HL-60 (cell line): ENCODE data around the gene STX19.

ENCODE experiments used
- DNase-seq, 2 experiments: peaks; one replicate each; pipeline ENCODE4 v3.0.0-alpha.2; 2010 to 2020; ENCODE audit warnings: low read depth in 1 of 2, low spot score in 1 of 2
- H3K27ac ChIP-seq: fragments of 250-450 bp; sonication (Bioruptor Pico); replicated peaks from 2 replicates; pipeline ENCODE4 v1.5.1; 2020; ENCODE audit warnings: mild to moderate bottlenecking, moderate library complexity
- H3K27me3 ChIP-seq: fragments of 250-450 bp; sonication (Bioruptor Pico); 2 replicates; pipeline ENCODE4 v1.5.1; 2021; ENCODE audit warnings: mild to moderate bottlenecking, moderate library complexity; ENCODE audit not compliant: insufficient read depth, poor library complexity, severe bottlenecking
- H3K4me3 ChIP-seq: replicated peaks from 2 replicates; pipeline ENCODE4 v1.5.1; 2011; ENCODE audit warnings: mild to moderate bottlenecking, control low read depth, low read length; ENCODE audit not compliant: insufficient read depth
- GABPA ChIP-seq: IDR thresholded peaks from 2 replicates; pipeline ENCODE4 v1.6.1; 2012; ENCODE audit warnings: low read depth
- POLR2AphosphoS5 ChIP-seq: IDR thresholded peaks from 2 replicates; pipeline ENCODE4 v1.6.1; 2012; ENCODE audit warnings: low read depth
- SPI1 ChIP-seq: IDR thresholded peaks from 2 replicates; pipeline ENCODE4 v1.6.1; 2012; ENCODE audit warnings: low read depth, mild to moderate bottlenecking, borderline replicate concordance
- TF ChIP-seq, protein P1 (sequence below): IDR thresholded peaks from one replicate; pipeline ENCODE4 v1.5.1; 2011; ENCODE audit warnings: low read length, control low read depth, inconsistent platforms; ENCODE audit not compliant: insufficient read depth
- TF ChIP-seq, protein P2 (sequence below): IDR thresholded peaks from 2 replicates; pipeline ENCODE4 v1.6.1; 2012; ENCODE audit warnings: low read depth; ENCODE audit not compliant: insufficient replicate concordance

The STX19 gene

DNA sequence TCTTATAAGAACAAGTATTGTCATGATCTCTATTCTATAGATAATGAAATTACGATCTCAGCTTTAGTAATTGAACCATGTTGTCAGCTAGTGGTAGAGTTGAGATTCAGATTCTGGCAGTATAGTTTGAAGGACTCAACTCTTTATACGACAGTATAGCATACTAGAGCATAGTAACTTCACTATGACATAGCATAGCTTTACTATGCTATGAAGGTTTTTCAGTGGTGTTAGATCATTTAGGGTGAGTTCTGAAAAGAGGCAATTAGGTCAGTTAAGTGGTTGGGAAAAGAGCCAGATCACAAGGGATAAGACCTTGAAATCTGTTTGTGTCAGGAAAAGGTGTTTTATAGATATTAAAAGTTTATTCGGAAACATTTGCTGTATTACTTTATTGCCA lies 8.1 kb downstream of the STX19 start:
- TF ChIP-seq GABPA, result no peak
- no peak for TF ChIP-seq POLR2AphosphoS5
- TF ChIP-seq, protein P1, sequence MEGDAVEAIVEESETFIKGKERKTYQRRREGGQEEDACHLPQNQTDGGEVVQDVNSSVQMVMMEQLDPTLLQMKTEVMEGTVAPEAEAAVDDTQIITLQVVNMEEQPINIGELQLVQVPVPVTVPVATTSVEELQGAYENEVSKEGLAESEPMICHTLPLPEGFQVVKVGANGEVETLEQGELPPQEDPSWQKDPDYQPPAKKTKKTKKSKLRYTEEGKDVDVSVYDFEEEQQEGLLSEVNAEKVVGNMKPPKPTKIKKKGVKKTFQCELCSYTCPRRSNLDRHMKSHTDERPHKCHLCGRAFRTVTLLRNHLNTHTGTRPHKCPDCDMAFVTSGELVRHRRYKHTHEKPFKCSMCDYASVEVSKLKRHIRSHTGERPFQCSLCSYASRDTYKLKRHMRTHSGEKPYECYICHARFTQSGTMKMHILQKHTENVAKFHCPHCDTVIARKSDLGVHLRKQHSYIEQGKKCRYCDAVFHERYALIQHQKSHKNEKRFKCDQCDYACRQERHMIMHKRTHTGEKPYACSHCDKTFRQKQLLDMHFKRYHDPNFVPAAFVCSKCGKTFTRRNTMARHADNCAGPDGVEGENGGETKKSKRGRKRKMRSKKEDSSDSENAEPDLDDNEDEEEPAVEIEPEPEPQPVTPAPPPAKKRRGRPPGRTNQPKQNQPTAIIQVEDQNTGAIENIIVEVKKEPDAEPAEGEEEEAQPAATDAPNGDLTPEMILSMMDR, result no peak
- TF ChIP-seq, protein P2, sequence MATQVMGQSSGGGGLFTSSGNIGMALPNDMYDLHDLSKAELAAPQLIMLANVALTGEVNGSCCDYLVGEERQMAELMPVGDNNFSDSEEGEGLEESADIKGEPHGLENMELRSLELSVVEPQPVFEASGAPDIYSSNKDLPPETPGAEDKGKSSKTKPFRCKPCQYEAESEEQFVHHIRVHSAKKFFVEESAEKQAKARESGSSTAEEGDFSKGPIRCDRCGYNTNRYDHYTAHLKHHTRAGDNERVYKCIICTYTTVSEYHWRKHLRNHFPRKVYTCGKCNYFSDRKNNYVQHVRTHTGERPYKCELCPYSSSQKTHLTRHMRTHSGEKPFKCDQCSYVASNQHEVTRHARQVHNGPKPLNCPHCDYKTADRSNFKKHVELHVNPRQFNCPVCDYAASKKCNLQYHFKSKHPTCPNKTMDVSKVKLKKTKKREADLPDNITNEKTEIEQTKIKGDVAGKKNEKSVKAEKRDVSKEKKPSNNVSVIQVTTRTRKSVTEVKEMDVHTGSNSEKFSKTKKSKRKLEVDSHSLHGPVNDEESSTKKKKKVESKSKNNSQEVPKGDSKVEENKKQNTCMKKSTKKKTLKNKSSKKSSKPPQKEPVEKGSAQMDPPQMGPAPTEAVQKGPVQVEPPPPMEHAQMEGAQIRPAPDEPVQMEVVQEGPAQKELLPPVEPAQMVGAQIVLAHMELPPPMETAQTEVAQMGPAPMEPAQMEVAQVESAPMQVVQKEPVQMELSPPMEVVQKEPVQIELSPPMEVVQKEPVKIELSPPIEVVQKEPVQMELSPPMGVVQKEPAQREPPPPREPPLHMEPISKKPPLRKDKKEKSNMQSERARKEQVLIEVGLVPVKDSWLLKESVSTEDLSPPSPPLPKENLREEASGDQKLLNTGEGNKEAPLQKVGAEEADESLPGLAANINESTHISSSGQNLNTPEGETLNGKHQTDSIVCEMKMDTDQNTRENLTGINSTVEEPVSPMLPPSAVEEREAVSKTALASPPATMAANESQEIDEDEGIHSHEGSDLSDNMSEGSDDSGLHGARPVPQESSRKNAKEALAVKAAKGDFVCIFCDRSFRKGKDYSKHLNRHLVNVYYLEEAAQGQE, result no peak
- TF ChIP-seq SPI1, result no peak

DNA sequence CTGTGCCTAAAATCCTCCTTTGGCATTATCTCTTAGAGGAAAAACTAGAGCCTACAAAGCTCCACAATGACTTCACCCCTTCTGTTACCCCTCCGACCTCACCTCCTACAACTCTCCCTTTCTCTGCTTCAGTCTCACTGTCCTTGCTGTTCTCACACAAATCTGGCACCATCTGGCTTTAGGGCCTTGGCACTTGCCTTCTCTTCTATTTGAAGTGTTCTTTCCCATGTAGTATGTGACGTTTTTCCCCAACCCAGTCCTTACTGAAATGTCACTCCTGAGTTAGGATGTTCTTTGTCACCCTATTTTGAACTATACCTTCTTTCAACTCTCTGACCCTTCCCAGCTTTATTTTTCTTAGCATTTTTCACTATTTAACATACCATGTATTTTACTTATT lies 8.7 kb downstream of the STX19 start:
- no peak for DNase-seq
- no peaks in the 10 kb centered on the region for H3K27me3 ChIP-seq
- no peak overlapping the region for H3K27ac ChIP-seq
- no peak overlapping the region for H3K4me3 ChIP-seq
- TF ChIP-seq, protein P1, result no peak
- TF ChIP-seq SPI1 (no peak), POLR2AphosphoS5 (no peak), GABPA (no peak)
- TF ChIP-seq, protein P2, result no peak

More for the DNA sequence above, 8.1 kb downstream of the STX19 start:
- Histone ChIP-seq H3K4me3 (no peak overlapping the region), H3K27me3 (no peaks in the 10 kb centered on the region), H3K27ac (no peak overlapping the region)
- no peak for DNase-seq

DNA sequence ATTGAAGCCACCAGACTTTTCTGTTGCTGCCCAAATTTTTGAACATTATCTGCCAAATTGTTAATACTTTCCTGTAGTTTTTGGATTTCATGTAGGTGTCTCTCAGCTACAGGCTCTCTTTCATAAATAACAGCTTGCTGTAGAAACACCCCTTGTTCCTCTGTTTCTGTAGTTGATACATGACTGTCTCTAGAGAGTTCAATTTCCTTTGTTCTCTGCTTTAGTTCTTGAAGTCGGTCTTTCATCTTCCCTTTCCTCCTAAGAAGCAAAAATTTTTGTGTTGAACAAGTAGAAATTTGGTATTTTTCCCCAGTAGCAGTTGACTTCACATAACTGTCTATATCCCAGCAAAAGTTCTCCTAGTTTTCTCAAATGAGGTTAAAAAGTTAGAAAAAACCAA lies 13.4 kb downstream of the STX19 start:
- DNase-seq, result no peak
- TF ChIP-seq, protein P2, result no peak
- TF ChIP-seq, protein P1, result no peak
- TF ChIP-seq SPI1 (no peak), POLR2AphosphoS5 (no peak), GABPA (no peak)
- Histone ChIP-seq H3K27me3 (no peaks in the 10 kb centered on the region), H3K27ac (no peak overlapping the region), H3K4me3 (no peak overlapping the region)
